Sigmoid colon (tissue), 7 donors: ENCODE results near the gene TOPBP1. TPM values are rescaled to one million over a fixed set of nuclear protein-coding genes. Genes with fewer than 3 reads are reported as not detected.
A peak's percentile ranks its signal among the peaks of the same experiment; 100 is the strongest.

Source experiments
- DNase-seq: peaks from one replicate; pipeline ENCODE4 v3.0.0-alpha.2; 2019
- H3K27ac ChIP-seq, 4 donors: fragments of 200-600 bp; sonication (generic); one replicate each; pipeline ENCODE4 v1.5.1; 2016 to 2019; ENCODE audit warnings: mild to moderate bottlenecking in 1 of 4
- H3K27me3 ChIP-seq, 3 donors: fragments of 200-600 bp; sonication (generic); one replicate each; pipeline ENCODE4 v1.5.1; 2019; ENCODE audit warnings: mild to moderate bottlenecking in 1 of 3
- H3K36me3 ChIP-seq, 4 donors: fragments of 200-600 bp; sonication (generic); one replicate each; pipeline ENCODE4 v1.5.1; 2016 to 2019
- H3K4me1 ChIP-seq, 4 donors: fragments of 200-600 bp; sonication (generic); one replicate each; pipeline ENCODE4 v1.5.1; 2017 to 2019
- H3K4me3 ChIP-seq, 4 donors: fragments of 200-600 bp; sonication (generic); one replicate each; pipeline ENCODE4 v1.5.1; 2017 to 2019; ENCODE audit warnings: mild to moderate bottlenecking in 2 of 4, moderate library complexity in 1 of 4
- H3K9me3 ChIP-seq, 4 donors: fragments of 200-600 bp in 3 of 4; sonication (generic) in 3 of 4; one replicate each; pipeline versions ENCODE4 v1.5.1 to v1.6.1; 2013 to 2019
- CTCF ChIP-seq, 4 experiments: fragments of 450-650 bp in 3 of 4; fragments of 200-600 bp in 1 of 4; IDR thresholded peaks; one replicate each; pipeline ENCODE4 v1.5.1; 2016 to 2019; ENCODE audit warnings: antibody characterized with exemption in 4 of 4, mild to moderate bottlenecking in 3 of 4, moderate library complexity in 2 of 4
- EP300 ChIP-seq, 4 donors: sonication (generic); formaldehyde crosslinking; IDR thresholded peaks; one replicate each; pipeline ENCODE4 v1.6.1; 2017; ENCODE audit warnings: antibody characterized with exemption in 4 of 4
- POLR2A ChIP-seq, 2 donors: fragments of 450-650 bp; IDR thresholded peaks; one replicate each; pipeline ENCODE4 v1.6.1; 2016; ENCODE audit warnings: antibody characterized with exemption in 2 of 2, mild to moderate bottlenecking in 2 of 2, moderate library complexity in 2 of 2
- POLR2AphosphoS5 ChIP-seq, 4 donors: sonication (generic); formaldehyde crosslinking; IDR thresholded peaks; one replicate each; pipeline ENCODE4 v1.6.1; 2017; ENCODE audit warnings: antibody characterized with exemption in 4 of 4
- WGBS, 2 donors: extraction: QIAGEN DNeasy Blood & Tissue Kit; methylation state at CpG; one replicate each; pipeline ENCODE4 v1.1.7; 2013; 5-methylcytosine and 5-hydroxymethylcytosine counted together
- intact Hi-C: fragments of 100-400 bp; cut with DNase I; formaldehyde crosslinking; loops from one replicate; pipeline ENCODE4 v1.15.1; 2023
- polyA plus RNA-seq, 3 donors: library from polyadenylated mRNA; stranded (reverse); fragments of 200-250 nt; gene quantifications; one replicate each; pipeline ENCODE4 v1.2.3, GENCODE V29; 2013
- total RNA-seq, 4 donors: library from RNA; depleted of rRNA; stranded (reverse); fragments of >200 nt; gene quantifications; one replicate each; pipeline ENCODE4 v1.1.0, GENCODE V29; 2016
- donor health status: healthy with polysubstance abuse.
- donor health status: Bipolar disorder and iron deficiency.
- donor health status: healthy.

The TOPBP1 gene
- total and polyA plus RNA-seq, 7 donors, result 4.8 to 30.2 (median 15.9) TPM

- 28 to 41% methylated on average over 3 of the region's 3 CpGs for WGBS, 2 donors
- H3K27me3 ChIP-seq, result no peaks in the 10 kb centered on the region
- peaks cover 0 to 51% (median 11%) of the 10 kb centered on the region in 4 donors for H3K36me3 ChIP-seq
- intact Hi-C loops, result loop anchor here (5.0 to 10.0 kb wide), 2 partner anchors 86 to 789 kb away; partner anchors contain the start of gene TOPBP1
- TF ChIP-seq POLR2A (IDR thresholded peaks at IDR 0.05) (no peak), POLR2AphosphoS5 (IDR thresholded peaks at IDR 0.05) (no peak), EP300 (IDR thresholded peaks at IDR 0.05) (no peak), CTCF (IDR thresholded peaks at IDR 0.05) (no peak)
- no peak for DNase-seq
- peak overlapping the region in 2 of 4 donors; percentile 83 to 86 for H3K4me3 ChIP-seq
- H3K27ac ChIP-seq, result peak overlapping the region in 3 of 4 donors; percentile 20 to 98 (median 95)
- no peaks in the 10 kb centered on the region for H3K9me3 ChIP-seq
- peaks cover 0 to 68% (median 50%) of the 10 kb centered on the region in 4 donors for H3K4me1 ChIP-seq
Observed at GRCh38 chr3:133576169-133576568, 85.6 kb downstream of the TOPBP1 start.

- H3K36me3 ChIP-seq, result peaks cover 0 to 42% (median 10%) of the 10 kb centered on the region in 4 donors
- H3K4me3 ChIP-seq, result peak overlapping the region; percentile 75 to 86 (median 80)
- no peaks in the 10 kb centered on the region for H3K9me3 ChIP-seq
- no peak for DNase-seq
- no peaks in the 10 kb centered on the region for H3K27me3 ChIP-seq
- 15 to 26% methylated on average over 4 of the region's 4 CpGs for WGBS, 2 donors
- intact Hi-C loops, result loop anchor here (5.0 to 10.0 kb wide), 2 partner anchors 87 to 790 kb away; partner anchors contain the start of gene TOPBP1
- H3K4me1 ChIP-seq, result peaks cover 0 to 78% (median 55%) of the 10 kb centered on the region in 4 donors
- peak overlapping the region; percentile 93 to 98 (median 96) for H3K27ac ChIP-seq
- TF ChIP-seq EP300 (IDR thresholded peaks at IDR 0.05) (no peak), CTCF (IDR thresholded peaks at IDR 0.05) (no peak)
Observed at GRCh38 chr3:133575086-133575485, 86.7 kb downstream of the TOPBP1 start.

DNA sequence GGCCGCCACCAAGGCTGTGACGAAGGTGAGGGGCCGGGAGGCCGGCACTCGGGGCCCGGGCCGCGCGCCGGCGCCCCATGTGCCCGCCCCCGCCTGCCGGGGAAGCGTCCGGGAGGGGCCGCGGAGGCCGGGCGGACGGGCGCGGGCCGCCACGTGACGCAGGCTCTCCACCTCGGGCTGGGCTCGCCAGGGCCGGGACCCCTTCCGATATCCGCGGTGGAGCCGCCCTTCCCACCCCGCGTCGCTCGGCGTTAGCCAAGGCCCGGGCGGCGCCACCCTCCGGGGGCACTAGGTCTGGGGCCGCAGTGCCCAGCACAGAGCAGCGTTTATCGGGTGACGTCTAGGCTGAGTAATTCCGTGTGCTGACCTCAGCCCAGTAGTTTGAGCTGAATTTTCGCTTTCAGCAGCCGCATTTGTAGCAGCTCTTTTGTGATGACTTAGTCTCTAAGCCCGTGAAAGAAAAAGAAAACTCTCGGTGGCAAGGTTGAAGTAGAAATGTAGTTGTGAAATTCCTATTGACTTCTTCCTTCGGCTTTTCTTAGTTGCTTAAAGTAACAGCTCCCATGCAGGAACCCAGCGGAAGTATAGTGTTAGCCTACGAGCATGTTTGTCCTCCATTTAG lies 87.4 kb downstream of the TOPBP1 start:
- TF ChIP-seq POLR2A (IDR thresholded peaks at IDR 0.05) (peak in 1 of 2 donors; percentile 31), EP300 (IDR thresholded peaks at IDR 0.05) (no peak), POLR2AphosphoS5 (IDR thresholded peaks at IDR 0.05) (peak; percentile 43 to 74 (median 58)), CTCF (IDR thresholded peaks at IDR 0.05) (no peak)

GRCh38 chr3:133573629-133574194 lies 88.0 kb downstream of the TOPBP1 start, which contains the start of gene CDV3:
CDV3 (plus strand) TSS chr3:133573686; CDS start chr3:133574045, 359 bp downstream.
- intact Hi-C loops, result loop anchor here (5.0 to 10.0 kb wide), 8 partner anchors 101 to 1156 kb away; partner anchors contain the start of genes ANAPC13, CEP63, DNAJC13 and NPHP3

More for the DNA sequence above, 87.4 kb downstream of the TOPBP1 start:
- Histone ChIP-seq H3K27ac (peak overlapping the region; percentile 93 to 98 (median 96)), H3K27me3 (no peaks in the 10 kb centered on the region), H3K4me1 (peaks cover 0 to 78% (median 55%) of the 10 kb centered on the region in 4 donors), H3K36me3 (peaks cover 0 to 37% (median 6%) of the 10 kb centered on the region in 4 donors), H3K4me3 (peak overlapping the region; percentile 75 to 86 (median 80)), H3K9me3 (no peaks in the 10 kb centered on the region)
- intact Hi-C loops, result loop anchor here (5.0 to 10.0 kb wide), 8 partner anchors 102 to 1157 kb away; partner anchors contain the start of genes ANAPC13, CEP63, DNAJC13 and NPHP3
- WGBS, 2 donors, result 0% methylated on average over 54 of the region's 54 CpGs
- peak; percentile 84 for DNase-seq

More at GRCh38 chr3:133573629-133574194, 88.0 kb downstream of the TOPBP1 start, which contains the start of gene CDV3:
- WGBS, 2 donors, result 0 to 1% methylated on average over 81 of the region's 81 CpGs
- Histone ChIP-seq H3K4me3 (peak within 1 kb of the TSS; percentile 75 to 86 (median 80)), H3K27ac (peak within 1 kb of the TSS; percentile 93 to 98 (median 96)), H3K4me1 (peaks cover 0 to 71% (median 50%) of the 10 kb centered on the region in 4 donors), H3K9me3 (no peaks in the 10 kb centered on the region), H3K27me3 (no peaks in the 10 kb centered on the region), H3K36me3 (peaks cover 0 to 31% (median 6%) of the 10 kb centered on the region in 4 donors)
- DNase-seq, result no peak
- TF ChIP-seq CTCF (IDR thresholded peaks at IDR 0.05) (no peak), POLR2AphosphoS5 (IDR thresholded peaks at IDR 0.05) (peak; percentile 93 to 96 (median 95)), POLR2A (IDR thresholded peaks at IDR 0.05) (peak; percentile 55 to 68)
